ENCODE data around the gene CNN3. TPM values are rescaled to one million over a fixed set of nuclear protein-coding genes. Genes with fewer than 3 reads are reported as not detected.

The CNN3 gene
- total RNA-seq, 2 experiments from 2014 or later, result not detected

- H4K20me1 ChIP-seq (ENCODE audit: insufficient read depth, low read length), result no peaks in the 10 kb centered on the region
- no peak overlapping the region for H3K4me3 ChIP-seq (ENCODE audit: low read depth, low read length, poor library complexity, severe bottlenecking)
- CTCF ChIA-PET (ENCODE audit: unreplicated experiment), result no interaction called here
- H3K79me2 ChIP-seq (ENCODE audit: insufficient read depth, low read depth, low read length), result no peaks in the 10 kb centered on the region
- H3K4me2 ChIP-seq (ENCODE audit: low read length), result no peak overlapping the region
- POLR2A ChIA-PET, result no interaction called here
- no peaks in the 10 kb centered on the region for H3K9me2 ChIP-seq (ENCODE audit: insufficient read depth, low read length)
- intact Hi-C loops (cut with micrococcal nuclease; ENCODE audit: unreplicated experiment), result loop anchor here (10.0 kb wide), 1 partner anchor 266 kb away; the partner anchor contains the start of gene RWDD3
- H3K36me3 ChIP-seq (ENCODE audit: insufficient read depth, low read length), result no peaks in the 10 kb centered on the region
- BruUV-seq (replicated peaks), result no TSS peak
- DNase-seq (ENCODE audit: low spot score), result no peak
- TF ChIP-seq EZH2phosphoT487 (IDR thresholded peaks at IDR 0.05; ENCODE audit: borderline replicate concordance, low read depth, low read length), result no peak
- no peak for TF ChIP-seq CTCF (conservative IDR thresholded peaks at IDR 0.05; ENCODE audit: low read length)
- H3K4me1 ChIP-seq (ENCODE audit: insufficient read depth, low read length, poor library complexity, severe bottlenecking), result no peaks in the 10 kb centered on the region
- no peak overlapping the region for H2AFZ ChIP-seq (ENCODE audit: low read length)
- no peak overlapping the region for H3K27ac ChIP-seq (ENCODE audit: low read depth, low read length, poor library complexity, severe bottlenecking)
- H3K9me3 ChIP-seq (ENCODE audit: low read length), result peaks cover 2% of the 10 kb centered on the region; the same call in 1 of the 2 replicates
Measured at GRCh38 chr1:94969137-94969536, 42.2 kb upstream of the CNN3 start.

GRCh38 chr1:94966033-94966432, 39.1 kb upstream of the CNN3 start:
- H4K20me1 ChIP-seq (ENCODE audit: insufficient read depth, low read length), result no peaks in the 10 kb centered on the region
- H3K27ac ChIP-seq (ENCODE audit: low read depth, low read length, poor library complexity, severe bottlenecking), result no peak overlapping the region
- H3K79me2 ChIP-seq (ENCODE audit: insufficient read depth, low read depth, low read length), result no peaks in the 10 kb centered on the region
- no peak overlapping the region for H3K4me3 ChIP-seq (ENCODE audit: low read depth, low read length, poor library complexity, severe bottlenecking)
- ChIA-PET CTCF (ENCODE audit: unreplicated experiment) (no interaction called here), POLR2A (interaction anchor here (0.6 to 0.7 kb wide), 2 partner anchors 30 to 44 kb away, joined by 3 read pairs; no protein-coding TSS in a partner anchor)
- no TSS peak for BruUV-seq (replicated peaks)
- H3K4me2 ChIP-seq (ENCODE audit: low read length), result no peak overlapping the region
- H3K9me2 ChIP-seq (ENCODE audit: insufficient read depth, low read length), result no peaks in the 10 kb centered on the region
- DNase-seq (ENCODE audit: low spot score), result no peak
- peak overlapping the region; percentile 26; the same call in 1 of the 2 replicates for H2AFZ ChIP-seq (ENCODE audit: low read length)
- H3K4me1 ChIP-seq (ENCODE audit: insufficient read depth, low read length, poor library complexity, severe bottlenecking), result peaks cover 22% of the 10 kb centered on the region
- H3K9me3 ChIP-seq (ENCODE audit: low read length), result peaks cover 5% of the 10 kb centered on the region; the same call in 1 of the 2 replicates
- H3K36me3 ChIP-seq (ENCODE audit: insufficient read depth, low read length), result no peaks in the 10 kb centered on the region
- TF ChIP-seq CTCF (conservative IDR thresholded peaks at IDR 0.05; ENCODE audit: low read length), result no peak
- no peak for TF ChIP-seq EZH2phosphoT487 (IDR thresholded peaks at IDR 0.05; ENCODE audit: borderline replicate concordance, low read depth, low read length)
- intact Hi-C loops (cut with micrococcal nuclease; ENCODE audit: unreplicated experiment), result loop anchor here (10.0 kb wide), 1 partner anchor 269 kb away; the partner anchor contains the start of gene RWDD3

DNA sequence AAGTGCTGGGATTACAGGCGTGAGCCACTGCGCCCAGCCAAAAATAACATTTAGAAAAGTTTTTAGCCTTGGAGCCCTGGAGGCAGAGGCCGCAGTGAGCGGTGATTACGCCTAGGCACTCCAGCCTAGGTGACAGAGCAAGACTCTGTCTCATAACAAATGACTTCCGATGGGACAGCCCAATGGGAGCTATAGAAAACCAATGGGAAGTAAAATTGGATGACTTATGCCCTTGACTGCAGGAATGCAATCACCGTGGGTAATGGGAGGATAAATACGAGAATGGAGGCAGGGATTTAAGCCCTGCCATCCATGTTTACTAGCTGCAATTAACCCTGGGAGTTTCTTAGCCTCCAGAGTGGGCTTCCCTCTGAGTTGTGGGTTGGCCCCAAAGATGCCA, 37.0 kb upstream of the CNN3 start:
- BruUV-seq (replicated peaks), result no TSS peak

More for the DNA sequence above, 37.0 kb upstream of the CNN3 start:
- TF ChIP-seq EZH2phosphoT487 (IDR thresholded peaks at IDR 0.05; ENCODE audit: borderline replicate concordance, low read depth, low read length) (no peak), CTCF (conservative IDR thresholded peaks at IDR 0.05; ENCODE audit: low read length) (no peak)
- Histone ChIP-seq H3K9me2 (ENCODE audit: insufficient read depth, low read length) (no peaks in the 10 kb centered on the region), H3K36me3 (ENCODE audit: insufficient read depth, low read length) (no peaks in the 10 kb centered on the region), H3K9me3 (ENCODE audit: low read length) (peaks cover 5% of the 10 kb centered on the region; the same call in 1 of the 2 replicates), H3K4me2 (ENCODE audit: low read length) (no peak overlapping the region), H3K79me2 (ENCODE audit: insufficient read depth, low read depth, low read length) (no peaks in the 10 kb centered on the region), H2AFZ (ENCODE audit: low read length) (0 out of 2 replicates have a peak overlapping the region, but pooled peaks have one; percentile 19), H3K27ac (ENCODE audit: low read depth, low read length, poor library complexity, severe bottlenecking) (no peak overlapping the region), H4K20me1 (ENCODE audit: insufficient read depth, low read length) (no peaks in the 10 kb centered on the region), H3K4me3 (ENCODE audit: low read depth, low read length, poor library complexity, severe bottlenecking) (no peak overlapping the region), H3K4me1 (ENCODE audit: insufficient read depth, low read length, poor library complexity, severe bottlenecking) (peaks cover 23% of the 10 kb centered on the region)
- POLR2A ChIA-PET, result interaction anchor here (0.6 to 1.5 kb wide), 3 partner anchors 14 to 40 kb away, joined by 3 to 4 read pairs (median 3); no protein-coding TSS in a partner anchor
- CTCF ChIA-PET (ENCODE audit: unreplicated experiment), result no interaction called here
- no peak for DNase-seq (ENCODE audit: low spot score)
- intact Hi-C loops (cut with micrococcal nuclease; ENCODE audit: unreplicated experiment), result loop anchor here (10.0 kb wide), 1 partner anchor 271 kb away; the partner anchor contains the start of gene RWDD3
